T-helper 1 cell (primary cell): ENCODE measurements around the gene WDR27.
"Not testable (repeated sequence)": the region's sequence is repeated elsewhere in the genome, so short reads cannot be mapped to it uniquely, and the experiment has no call there.

Experiments
- DNase-seq, 5 donors: peaks; one replicate each; pipeline ENCODE4 v3.0.0-alpha.2; 2012 to 2020

Gene WDR27

GRCh38 chr6:169660751-169661390 lies 41.0 kb downstream of the WDR27 start:
- no peak for DNase-seq

- DNase-seq: no peak
These were observed 41.8 kb downstream of the WDR27 start for GRCh38 chr6:169659820-169660610.

DNA sequence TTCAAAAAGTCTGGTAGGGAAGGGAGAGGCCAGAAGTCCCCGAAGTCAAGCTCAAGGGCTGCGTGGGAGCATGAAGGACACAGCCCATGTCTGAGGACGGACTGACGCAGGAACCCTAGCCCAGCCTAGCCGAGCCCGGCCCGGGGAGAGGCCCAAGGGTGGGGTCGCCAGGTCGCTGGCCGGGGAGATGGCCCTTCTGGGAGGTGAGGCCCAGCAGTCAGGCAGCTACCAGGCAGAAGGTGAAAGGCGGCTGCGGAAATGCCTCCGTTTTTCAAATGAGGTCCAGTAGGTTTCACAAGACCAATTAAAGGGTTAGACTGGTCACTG lies 44.6 kb downstream of the WDR27 start:
- no peak for DNase-seq

GRCh38 chr6:169656546-169657283 lies 45.1 kb downstream of the WDR27 start:
- DNase-seq: no peak

GRCh38 chr6:169654598-169655391 lies 47.0 kb downstream of the WDR27 start:
- peak; percentile 47 to 78 (median 60) for DNase-seq

DNA sequence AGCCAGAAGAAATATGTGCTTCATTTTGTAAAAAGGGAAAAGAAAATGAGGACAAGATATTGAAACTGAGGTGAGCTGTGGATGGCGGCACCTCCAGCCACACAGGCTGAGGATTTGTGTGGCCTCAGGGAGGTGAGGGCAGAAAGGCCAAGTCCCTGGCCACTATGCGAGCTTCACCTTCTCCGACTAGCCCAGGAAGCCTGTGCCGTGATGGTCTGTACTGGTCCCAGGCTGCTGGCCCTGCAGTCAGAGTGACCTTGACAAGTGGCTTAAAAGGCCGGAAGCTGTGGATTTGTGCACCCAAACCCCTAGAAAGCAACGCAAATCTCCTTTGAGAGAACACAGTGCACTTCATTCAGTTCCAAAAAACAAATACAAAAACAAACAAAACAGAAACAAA lies 48.1 kb downstream of the WDR27 start:
- DNase-seq: no peak

DNA sequence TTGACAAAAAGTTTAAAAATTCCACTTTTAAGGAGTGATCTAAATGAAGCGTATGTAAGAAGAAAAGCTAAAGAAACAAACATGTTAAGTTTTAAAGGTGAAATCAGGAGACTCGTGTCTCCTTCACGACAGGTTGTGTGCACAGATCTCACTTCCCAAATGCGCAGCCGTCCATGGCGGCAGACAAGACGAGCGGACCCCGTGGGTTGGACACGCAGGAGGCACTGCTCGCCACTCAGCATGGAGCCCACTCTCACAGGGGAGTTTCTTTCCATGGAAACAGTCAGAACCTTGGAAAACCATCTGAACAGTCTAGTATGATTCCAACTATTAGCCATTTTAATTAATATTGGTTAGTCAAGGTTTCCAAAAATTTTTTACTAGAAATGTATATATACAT lies 48.9 kb downstream of the WDR27 start:
- no peak for DNase-seq

- DNase-seq: no peak
These were observed 50.3 kb downstream of the WDR27 start for GRCh38 chr6:169651498-169651897.

- no peak for DNase-seq
These were observed 50.9 kb downstream of the WDR27 start for GRCh38 chr6:169650959-169651292.

DNA sequence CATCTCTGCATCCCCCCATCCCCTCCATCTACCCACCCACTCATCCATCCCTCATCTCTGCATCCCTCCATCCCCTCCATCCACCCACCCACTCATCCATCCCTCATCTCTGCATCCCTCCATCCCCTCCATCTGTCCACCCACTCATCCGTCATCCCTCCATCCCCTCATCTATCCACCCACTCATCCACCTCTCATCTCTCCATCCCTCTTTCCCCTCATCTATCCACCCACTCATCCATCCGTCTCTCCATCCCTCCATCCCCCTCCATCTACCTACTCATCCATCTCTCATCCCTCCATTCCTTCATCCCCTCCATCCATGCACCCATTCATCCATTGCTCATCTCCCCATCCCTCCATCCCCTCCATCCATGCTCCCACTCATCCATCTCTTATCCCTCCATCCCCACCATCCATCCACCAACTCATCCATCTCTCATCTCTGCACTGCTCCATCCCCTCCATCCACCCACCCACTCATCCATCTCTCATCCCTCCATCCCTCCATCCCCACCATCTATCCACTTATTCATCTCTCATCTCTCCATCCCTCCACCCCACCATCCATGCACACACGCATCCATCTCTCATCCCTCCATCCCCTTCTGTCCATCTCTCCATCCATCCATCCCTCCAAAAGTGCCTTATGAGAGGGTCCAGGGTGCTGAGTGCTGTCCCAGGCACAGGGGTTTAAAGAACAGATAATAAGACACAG lies 51.4 kb downstream of the WDR27 start:
- no peak for DNase-seq

DNA sequence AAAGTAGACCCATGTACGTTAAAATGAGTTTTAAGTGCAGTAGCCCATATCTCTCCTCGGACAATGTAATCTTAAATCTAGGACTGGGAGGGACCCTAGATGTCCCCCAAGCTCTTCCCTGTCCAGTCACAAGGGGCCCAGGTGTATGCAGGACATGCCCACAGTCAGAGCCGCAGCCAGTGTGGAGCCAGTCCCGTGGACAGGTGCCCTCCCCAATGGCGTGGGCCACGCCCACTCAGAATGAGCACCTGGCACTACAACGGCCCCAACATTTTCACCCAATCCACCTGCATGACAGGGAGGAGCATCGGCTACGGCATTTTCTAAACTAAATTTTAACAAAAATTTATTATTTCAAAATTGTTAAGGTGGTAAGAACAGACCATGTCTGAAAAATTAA lies 53.2 kb downstream of the WDR27 start:
- no peak for DNase-seq

- DNase-seq: no peak
These were observed 53.7 kb downstream of the WDR27 start for GRCh38 chr6:169648092-169648491.

- no peak for DNase-seq
These were observed 54.2 kb downstream of the WDR27 start for GRCh38 chr6:169647637-169648036.

GRCh38 chr6:169646906-169647567 lies 54.8 kb downstream of the WDR27 start:
- no peak for DNase-seq

DNA sequence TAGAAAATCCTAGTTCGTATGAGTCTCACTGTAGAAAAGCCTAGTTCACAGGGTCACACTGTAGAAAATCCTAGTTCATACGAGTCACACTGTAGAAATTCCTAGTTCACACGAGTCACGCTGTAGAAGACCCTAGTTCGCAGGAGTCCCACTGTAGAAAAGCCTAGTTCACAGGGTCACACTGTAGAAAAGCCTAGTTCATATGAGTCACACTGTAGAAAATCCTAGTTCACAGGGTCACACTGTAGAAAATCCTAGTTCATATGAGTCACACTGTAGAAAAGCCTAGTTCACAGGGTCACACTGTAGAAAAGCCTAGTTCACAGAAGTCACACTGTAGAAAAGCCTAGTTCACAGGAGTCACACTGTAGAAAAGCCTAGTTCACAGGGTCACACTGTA lies 56.4 kb downstream of the WDR27 start:
- not testable (repeated sequence) for DNase-seq

GRCh38 chr6:169643521-169643920 lies 58.3 kb downstream of the WDR27 start:
- no peak for DNase-seq

GRCh38 chr6:169642455-169642854 lies 59.4 kb downstream of the WDR27 start:
- DNase-seq: no peak

- DNase-seq: no peak
These were observed 60.3 kb downstream of the WDR27 start for GRCh38 chr6:169641461-169642085.

DNA sequence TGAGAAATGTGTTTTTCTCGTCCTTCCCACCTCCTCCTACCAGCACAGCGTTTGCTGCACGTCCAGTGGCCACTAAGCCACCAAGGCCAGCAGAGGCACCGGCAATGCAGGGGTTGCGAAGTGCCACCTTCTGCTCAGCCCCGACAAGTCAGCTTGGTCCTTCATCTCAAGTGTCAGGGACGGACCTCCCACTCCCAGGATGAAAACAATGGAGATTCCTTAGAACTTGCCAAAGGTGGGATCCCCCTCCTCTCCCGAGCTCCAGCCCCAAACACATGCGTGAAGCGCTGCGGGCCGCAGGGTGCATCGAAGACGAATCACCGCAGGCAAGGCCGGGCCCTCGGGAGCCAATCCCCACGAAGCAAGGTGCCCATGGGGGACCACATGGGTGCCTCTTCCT lies 60.8 kb downstream of the WDR27 start:
- no peak for DNase-seq

GRCh38 chr6:169640351-169640852 lies 61.4 kb downstream of the WDR27 start:
- DNase-seq: no peak

- DNase-seq: no peak
These were observed 62.1 kb downstream of the WDR27 start for GRCh38 chr6:169639653-169640278.
